WERI-Rb-1 (cell line): ENCODE measurements around the gene SLC5A10.

Experiments used
- DNase-seq: peaks from one replicate; pipeline ENCODE4 v3.0.0-alpha.2; 2020
- H3K27ac ChIP-seq: fragments of 250-450 bp; sonication (Bioruptor Pico); 2 replicates; pipeline ENCODE4 v1.5.1; 2020; ENCODE audit warnings: mild to moderate bottlenecking, moderate library complexity
- H3K27me3 ChIP-seq: fragments of 250-450 bp; sonication (Bioruptor Pico); 2 replicates; pipeline ENCODE4 v1.5.1; 2021; ENCODE audit warnings: mild to moderate bottlenecking, low read depth, moderate library complexity; ENCODE audit not compliant: insufficient read depth, severe bottlenecking
- H3K36me3 ChIP-seq: fragments of 250-450 bp; sonication (Bioruptor Pico); 2 replicates; pipeline ENCODE4 v1.5.1; 2020; ENCODE audit warnings: mild to moderate bottlenecking, moderate library complexity
- H3K4me3 ChIP-seq: 2 replicates; pipeline ENCODE4 v1.5.1; 2011; ENCODE audit warnings: low read depth, mild to moderate bottlenecking, control low read depth, low read length
- H3K9me3 ChIP-seq: fragments of 250-450 bp; sonication (Bioruptor Pico); 2 replicates; pipeline ENCODE4 v1.5.1; 2021; ENCODE audit warnings: mild to moderate bottlenecking, moderate library complexity; ENCODE audit not compliant: severe bottlenecking
- CTCF ChIP-seq: IDR thresholded peaks from 2 replicates; pipeline ENCODE4 v1.5.1; 2011; ENCODE audit warnings: low read depth, mild to moderate bottlenecking, control low read depth, inconsistent platforms, low read length

Gene SLC5A10

GRCh38 chr17:19013226-19013625 is 61.3 kb downstream of the SLC5A10 start:
- DNase-seq: no peak
- no peaks in the 10 kb centered on the region for H3K9me3 ChIP-seq
- no peak for TF ChIP-seq CTCF
- H3K36me3 ChIP-seq: no peaks in the 10 kb centered on the region
- H3K27me3 ChIP-seq: no peaks in the 10 kb centered on the region
- H3K4me3 ChIP-seq: no peak overlapping the region
- no peak overlapping the region for H3K27ac ChIP-seq

- DNase-seq: no peak
- no peak for TF ChIP-seq CTCF
- H3K36me3 ChIP-seq: no peaks in the 10 kb centered on the region
- no peak overlapping the region for H3K27ac ChIP-seq
- H3K9me3 ChIP-seq: no peaks in the 10 kb centered on the region
- H3K4me3 ChIP-seq: no peak overlapping the region
- no peaks in the 10 kb centered on the region for H3K27me3 ChIP-seq
These were observed 62.1 kb downstream of the SLC5A10 start for GRCh38 chr17:19013806-19014627.

- no peak overlapping the region for H3K27ac ChIP-seq
- TF ChIP-seq CTCF: no peak
- no peaks in the 10 kb centered on the region for H3K27me3 ChIP-seq
- H3K36me3 ChIP-seq: no peaks in the 10 kb centered on the region
- DNase-seq: no peak
- H3K9me3 ChIP-seq: no peaks in the 10 kb centered on the region
- no peak overlapping the region for H3K4me3 ChIP-seq
These were observed 62.8 kb downstream of the SLC5A10 start for GRCh38 chr17:19014628-19015215.

- Histone ChIP-seq H3K27ac (no peak overlapping the region), H3K36me3 (no peaks in the 10 kb centered on the region), H3K4me3 (no peak overlapping the region), H3K9me3 (no peaks in the 10 kb centered on the region), H3K27me3 (no peaks in the 10 kb centered on the region)
- TF ChIP-seq CTCF: no peak
- no peak for DNase-seq
These were observed 63.5 kb downstream of the SLC5A10 start for GRCh38 chr17:19015428-19015827.

GRCh38 chr17:19016297-19016696 is 64.3 kb downstream of the SLC5A10 start:
- no peak for DNase-seq

More at GRCh38 chr17:19016297-19016696, 64.3 kb downstream of the SLC5A10 start:
- H3K36me3 ChIP-seq: no peaks in the 10 kb centered on the region
- H3K27me3 ChIP-seq: no peaks in the 10 kb centered on the region
- no peaks in the 10 kb centered on the region for H3K9me3 ChIP-seq
- H3K27ac ChIP-seq: no peak overlapping the region
- no peak overlapping the region for H3K4me3 ChIP-seq
- no peak for TF ChIP-seq CTCF
